T-helper 17 cell (primary cell): ENCODE data around the gene PNMT. TPM values are rescaled to one million over a fixed set of nuclear protein-coding genes. Genes with fewer than 3 reads are reported as not detected.
"Not testable (repeated sequence)": the region's sequence is repeated elsewhere in the genome, so short reads cannot be mapped to it uniquely, and the experiment has no call there.

Source experiments
- ATAC-seq: fragments of 150-1000 bp; cut with Tn5 transposase; 2 replicates; pipeline ENCODE4 v1.10.0; 2021; ENCODE audit warnings: mild to moderate bottlenecking, moderate library complexity
- DNase-seq, 3 donors: peaks; one replicate each; pipeline versions ENCODE4 v3.0.0 to v3.0.0-alpha.2; 2020 to 2021
- H3K9me3 ChIP-seq: one replicate; pipeline ENCODE4 v1.7.0; 2013; ENCODE audit warnings: low read length, mild to moderate bottlenecking; ENCODE audit not compliant: control insufficient read depth, poor library complexity, severe bottlenecking
- H3K27ac Mint-ChIP-seq: one replicate; pipeline ENCODE4 v1.8.0; 2022; ENCODE audit warnings: mild to moderate bottlenecking, moderate library complexity, mixed read lengths
- H3K27me3 Mint-ChIP-seq: one replicate; pipeline ENCODE4 v1.8.0; 2022; ENCODE audit warnings: mixed read lengths
- H3K36me3 Mint-ChIP-seq: one replicate; pipeline ENCODE4 v1.8.0; 2022; ENCODE audit warnings: low read depth, mixed read lengths
- H3K4me1 Mint-ChIP-seq: one replicate; pipeline ENCODE4 v1.8.0; 2022; ENCODE audit warnings: mild to moderate bottlenecking, mixed read lengths
- H3K4me3 Mint-ChIP-seq: one replicate; pipeline ENCODE4 v1.8.0; 2022; ENCODE audit warnings: mild to moderate bottlenecking, moderate library complexity, mixed read lengths
- total RNA-seq, 4 donors: library from RNA in 2 of 4; stranded (reverse) in 2 of 4; gene quantifications; one replicate each; pipeline ENCODE4 v1.2.3 and lab custom pipeline; 2022 to 2026

PNMT gene
- total RNA-seq, 2 donors from 2014 or later = not detected

GRCh38 chr17:39701784-39702422 lies 33.6 kb downstream of the PNMT start:
- Mint-ChIP-seq H3K4me1 (peaks cover 10% of the 10 kb centered on the region), H3K36me3 (peaks cover 9% of the 10 kb centered on the region), H3K27me3 (peaks cover 37% of the 10 kb centered on the region), H3K27ac (no peak overlapping the region), H3K4me3 (no peak overlapping the region)
- H3K9me3 ChIP-seq = no peaks in the 10 kb centered on the region
- no peak for ATAC-seq
- DNase-seq = no peak

- Mint-ChIP-seq H3K27ac (peak overlapping the region; percentile 32), H3K36me3 (peaks cover 7% of the 10 kb centered on the region), H3K4me3 (no peak overlapping the region), H3K27me3 (peaks cover 30% of the 10 kb centered on the region), H3K4me1 (peaks cover 16% of the 10 kb centered on the region)
- no peak for DNase-seq
- ATAC-seq = peak; percentile 45
- H3K9me3 ChIP-seq = no peaks in the 10 kb centered on the region
Observed at GRCh38 chr17:39702901-39703893, 34.9 kb downstream of the PNMT start.

GRCh38 chr17:39703913-39704312 lies 35.7 kb downstream of the PNMT start:
- Mint-ChIP-seq H3K4me3 (no peak overlapping the region), H3K36me3 (peaks cover 6% of the 10 kb centered on the region), H3K27ac (peak overlapping the region; percentile 32), H3K27me3 (peaks cover 22% of the 10 kb centered on the region), H3K4me1 (peaks cover 16% of the 10 kb centered on the region)
- DNase-seq = no peak
- H3K9me3 ChIP-seq = no peaks in the 10 kb centered on the region
- ATAC-seq = no peak

GRCh38 chr17:39704821-39705551 lies 36.7 kb downstream of the PNMT start:
- DNase-seq (no peak), ATAC-seq (no peak)
- Mint-ChIP-seq H3K27ac (no peak overlapping the region), H3K4me3 (no peak overlapping the region), H3K4me1 (peaks cover 17% of the 10 kb centered on the region), H3K27me3 (peaks cover 12% of the 10 kb centered on the region), H3K36me3 (peaks cover 6% of the 10 kb centered on the region)
- no peaks in the 10 kb centered on the region for H3K9me3 ChIP-seq

GRCh38 chr17:39705786-39706348 lies 37.6 kb downstream of the PNMT start:
- Mint-ChIP-seq H3K36me3 (peaks cover 6% of the 10 kb centered on the region), H3K27me3 (peaks cover 10% of the 10 kb centered on the region), H3K4me3 (no peak overlapping the region), H3K27ac (no peak overlapping the region), H3K4me1 (peaks cover 17% of the 10 kb centered on the region)
- DNase-seq = no peak
- no peaks in the 10 kb centered on the region for H3K9me3 ChIP-seq
- no peak for ATAC-seq

DNA sequence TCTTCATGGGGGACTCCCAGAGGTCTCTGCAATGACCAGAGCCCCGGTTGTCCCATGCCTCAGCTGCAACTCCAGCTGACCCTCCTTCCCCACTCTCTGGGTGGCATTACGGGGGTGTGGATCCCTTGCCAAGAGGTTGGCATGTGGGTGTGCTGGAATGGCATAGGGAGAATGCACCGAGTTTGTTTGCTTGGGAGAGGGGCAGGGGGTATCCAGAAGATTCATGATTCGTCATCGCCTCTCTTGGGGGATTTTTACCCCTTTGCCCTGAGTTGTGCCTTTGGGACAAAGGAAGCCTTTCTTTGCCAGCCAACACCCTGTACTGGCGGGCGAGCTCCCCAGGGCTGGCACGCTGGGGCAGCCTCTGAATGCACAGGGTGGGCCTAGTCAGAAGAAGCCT lies 38.1 kb downstream of the PNMT start:
- Mint-ChIP-seq H3K4me1 (peaks cover 17% of the 10 kb centered on the region), H3K27me3 (peaks cover 4% of the 10 kb centered on the region), H3K4me3 (no peak overlapping the region), H3K36me3 (peaks cover 3% of the 10 kb centered on the region), H3K27ac (no peak overlapping the region)
- ATAC-seq (no peak), DNase-seq (no peak)
- no peaks in the 10 kb centered on the region for H3K9me3 ChIP-seq

DNA sequence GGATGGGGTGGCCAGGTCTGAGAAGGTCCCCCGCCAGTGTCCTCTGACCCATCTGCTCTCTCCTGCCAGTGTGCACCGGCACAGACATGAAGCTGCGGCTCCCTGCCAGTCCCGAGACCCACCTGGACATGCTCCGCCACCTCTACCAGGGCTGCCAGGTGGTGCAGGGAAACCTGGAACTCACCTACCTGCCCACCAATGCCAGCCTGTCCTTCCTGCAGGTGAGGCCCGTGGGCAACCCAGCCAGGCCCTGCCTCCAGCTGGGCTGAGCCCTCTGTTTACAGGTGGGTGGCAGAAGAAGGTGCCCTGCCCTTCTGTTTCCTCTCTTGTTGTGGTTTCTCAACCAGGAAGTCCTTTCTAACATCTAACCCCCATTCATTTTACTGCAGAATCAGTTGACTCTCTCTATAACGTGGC lies 38.7 kb downstream of the PNMT start:
- Mint-ChIP-seq H3K36me3 (peaks cover 3% of the 10 kb centered on the region), H3K4me1 (peaks cover 17% of the 10 kb centered on the region), H3K4me3 (peak overlapping the region; percentile 62), H3K27ac (peak overlapping the region; percentile 77), H3K27me3 (no peaks in the 10 kb centered on the region)
- H3K9me3 ChIP-seq = no peaks in the 10 kb centered on the region
- DNase-seq (no peak), ATAC-seq (peak; percentile 62)

GRCh38 chr17:39709319-39709997 lies 41.2 kb downstream of the PNMT start:
- no peaks in the 10 kb centered on the region for H3K36me3 Mint-ChIP-seq
- H3K4me3 Mint-ChIP-seq = no peak overlapping the region
- no peak for DNase-seq
- no peaks in the 10 kb centered on the region for H3K27me3 Mint-ChIP-seq
- ATAC-seq = no peak
- no peaks in the 10 kb centered on the region for H3K9me3 ChIP-seq
- H3K4me1 Mint-ChIP-seq = peaks cover 16% of the 10 kb centered on the region
- H3K27ac Mint-ChIP-seq = peak overlapping the region; percentile 16

GRCh38 chr17:39709998-39710964 lies 42.0 kb downstream of the PNMT start:
- H3K36me3 Mint-ChIP-seq = no peaks in the 10 kb centered on the region
- peak overlapping the region; percentile 16 for H3K27ac Mint-ChIP-seq
- no peak overlapping the region for H3K4me3 Mint-ChIP-seq
- peaks cover 13% of the 10 kb centered on the region for H3K4me1 Mint-ChIP-seq
- DNase-seq = no peak
- no peaks in the 10 kb centered on the region for H3K27me3 Mint-ChIP-seq
- no peaks in the 10 kb centered on the region for H3K9me3 ChIP-seq
- no peak for ATAC-seq

DNA sequence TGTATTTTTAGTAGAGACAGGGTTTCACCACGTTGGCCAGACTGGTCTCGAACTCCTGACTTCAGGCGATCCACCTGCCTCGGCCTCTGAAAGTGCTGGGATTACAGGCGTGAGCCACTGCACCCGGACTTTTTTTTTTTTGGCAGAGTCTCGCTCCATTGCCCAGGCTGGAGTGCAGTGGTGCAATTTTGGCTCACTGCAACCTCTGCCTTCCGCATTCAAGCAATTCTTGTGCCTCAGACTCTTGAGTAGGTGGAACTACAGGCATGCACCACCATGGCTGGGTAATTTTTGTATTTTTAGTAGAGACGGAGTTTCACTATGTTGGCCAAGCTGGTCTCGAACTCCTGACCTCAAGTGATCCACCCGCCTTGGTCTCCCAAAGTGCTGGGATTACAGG lies 42.8 kb downstream of the PNMT start:
- peaks cover 13% of the 10 kb centered on the region for H3K4me1 Mint-ChIP-seq
- H3K27me3 Mint-ChIP-seq, ATAC-seq, H3K9me3 ChIP-seq, H3K36me3 Mint-ChIP-seq, H3K27ac Mint-ChIP-seq, H3K4me3 Mint-ChIP-seq, DNase-seq: not testable (repeated sequence)

DNA sequence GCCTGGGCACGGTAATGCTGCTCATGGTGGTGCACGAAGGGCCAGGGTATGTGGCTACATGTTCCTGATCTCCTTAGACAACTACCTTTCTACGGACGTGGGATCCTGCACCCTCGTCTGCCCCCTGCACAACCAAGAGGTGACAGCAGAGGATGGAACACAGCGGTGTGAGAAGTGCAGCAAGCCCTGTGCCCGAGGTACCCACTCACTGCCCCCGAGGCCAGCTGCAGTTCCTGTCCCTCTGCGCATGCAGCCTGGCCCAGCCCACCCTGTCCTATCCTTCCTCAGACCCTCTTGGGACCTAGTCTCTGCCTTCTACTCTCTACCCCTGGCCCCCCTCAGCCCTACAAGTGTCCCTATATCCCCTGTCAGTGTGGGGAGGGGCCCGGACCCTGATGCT lies 43.6 kb downstream of the PNMT start:
- H3K36me3 Mint-ChIP-seq = no peaks in the 10 kb centered on the region
- DNase-seq (no peak), ATAC-seq (no peak)
- H3K27me3 Mint-ChIP-seq = no peaks in the 10 kb centered on the region
- no peak overlapping the region for H3K4me3 Mint-ChIP-seq
- H3K27ac Mint-ChIP-seq = no peak overlapping the region
- H3K4me1 Mint-ChIP-seq = peaks cover 10% of the 10 kb centered on the region
- no peaks in the 10 kb centered on the region for H3K9me3 ChIP-seq

DNA sequence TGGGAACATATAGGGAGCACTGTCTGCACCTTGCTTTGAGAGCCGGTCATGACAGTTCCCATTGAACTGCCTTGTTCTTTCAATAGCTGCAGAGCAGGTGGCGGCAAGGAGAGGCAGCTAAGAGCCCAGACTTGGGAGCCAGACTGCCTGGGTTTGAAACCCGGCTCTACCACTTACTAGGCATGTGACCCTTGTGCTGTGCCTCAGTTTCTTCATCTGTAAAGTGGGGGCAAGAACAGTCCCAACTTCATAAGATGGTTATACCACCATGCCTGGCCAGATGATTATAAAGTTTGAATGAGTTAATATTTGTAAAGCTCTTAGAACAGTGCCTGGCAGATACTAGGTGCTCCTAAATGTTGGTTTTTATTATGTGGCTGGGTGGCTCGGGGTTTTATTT lies 46.0 kb downstream of the PNMT start:
- DNase-seq = no peak
- Mint-ChIP-seq H3K4me3 (no peak overlapping the region), H3K36me3 (no peaks in the 10 kb centered on the region), H3K4me1 (peaks cover 4% of the 10 kb centered on the region), H3K27me3 (no peaks in the 10 kb centered on the region), H3K27ac (no peak overlapping the region)
- no peak for ATAC-seq
- no peaks in the 10 kb centered on the region for H3K9me3 ChIP-seq
